ENCODE data around the gene BAHD1.

BAHD1 gene

GRCh38 chr15:40498891-40499290 lies 58.1 kb downstream of the BAHD1 start:
- no peak for DNase-seq (ENCODE audit: low read depth)

GRCh38 chr15:40499931-40500330 lies 59.2 kb downstream of the BAHD1 start:
- DNase-seq (ENCODE audit: low read depth) = no peak

GRCh38 chr15:40500568-40501330 lies 60.0 kb downstream of the BAHD1 start:
- no peak for DNase-seq (ENCODE audit: low read depth)

GRCh38 chr15:40501487-40501886 lies 60.7 kb downstream of the BAHD1 start:
- DNase-seq (ENCODE audit: low read depth) = no peak

GRCh38 chr15:40506964-40507571 lies 66.3 kb downstream of the BAHD1 start:
- DNase-seq (ENCODE audit: low read depth) = peak; percentile 42

GRCh38 chr15:40508216-40508615 lies 67.5 kb downstream of the BAHD1 start:
- DNase-seq (ENCODE audit: low read depth) = no peak

GRCh38 chr15:40510201-40510600 lies 69.4 kb downstream of the BAHD1 start:
- no peak for DNase-seq (ENCODE audit: low read depth)

GRCh38 chr15:40511093-40511471 lies 70.3 kb downstream of the BAHD1 start:
- no peak for DNase-seq (ENCODE audit: low read depth)

GRCh38 chr15:40511472-40512133 lies 70.8 kb downstream of the BAHD1 start:
- DNase-seq (ENCODE audit: low read depth) = no peak

- DNase-seq (ENCODE audit: low read depth) = no peak
Observed at GRCh38 chr15:40512440-40512839, 71.7 kb downstream of the BAHD1 start.

GRCh38 chr15:40513609-40514008 lies 72.9 kb downstream of the BAHD1 start:
- DNase-seq (ENCODE audit: low read depth) = no peak

- DNase-seq (ENCODE audit: low read depth) = no peak
Observed at GRCh38 chr15:40516322-40516721, 75.6 kb downstream of the BAHD1 start.
